K562 (cell line): Measurements from ENCODE around the gene TMEM143. TPM values are rescaled to one million over a fixed set of nuclear protein-coding genes. Genes with fewer than 3 reads are reported as not detected.

Experiments
- DPF2 ChIP-seq: fragments of 450-650 bp; IDR thresholded peaks from 2 replicates; pipeline ENCODE4 v1.6.1; 2016
- MBD2 ChIP-seq: sonication (generic); IDR thresholded peaks from 2 replicates; pipeline ENCODE4 v1.6.1; 2016; ENCODE audit warnings: low read depth, borderline replicate concordance
- MTA3 ChIP-seq: fragments of 450-650 bp; formaldehyde crosslinking; IDR thresholded peaks from 2 replicates; pipeline ENCODE4 v1.6.1; 2017; ENCODE audit warnings: mild to moderate bottlenecking, borderline replicate concordance
- OTX1 ChIP-seq: fragments of 450-650 bp; formaldehyde crosslinking; IDR thresholded peaks from 2 replicates; pipeline ENCODE4 v1.4.0; 2022; ENCODE audit warnings: mild to moderate bottlenecking
- PPARD ChIP-seq: fragments of 250-450 bp; sonication (Bioruptor Pico); IDR thresholded peaks from 2 replicates; pipeline ENCODE4 v1.8.0; 2022; ENCODE audit warnings: inconsistent platforms, mild to moderate bottlenecking, moderate library complexity
- SMAD4 ChIP-seq: fragments of 250-450 bp; sonication (Bioruptor Pico); conservative IDR thresholded peaks from 2 replicates; pipeline ENCODE4 v1.8.0; 2021; ENCODE audit warnings: inconsistent platforms, mild to moderate bottlenecking, moderate library complexity
- SMARCA4 ChIP-seq: fragments of 450-650 bp; IDR thresholded peaks from 2 replicates; pipeline ENCODE4 v1.6.1; 2016
- SMARCC2 ChIP-seq: fragments of 450-650 bp; IDR thresholded peaks from 2 replicates; pipeline ENCODE4 v1.6.1; 2017; ENCODE audit warnings: antibody characterized with exemption, moderate library complexity, mild to moderate bottlenecking, low read depth
- SUPT5H ChIP-seq: fragments of 450-650 bp; IDR thresholded peaks from 2 replicates; pipeline ENCODE4 v1.6.1; 2016
- TAF7 ChIP-seq: fragments of 450-650 bp; IDR thresholded peaks from 2 replicates; pipeline ENCODE4 v1.6.1; 2016; ENCODE audit warnings: missing genetic modification characterization, missing compliant biosample characterization
- ZBTB7A ChIP-seq: IDR thresholded peaks from 2 replicates; pipeline ENCODE4 v1.6.1; 2011; ENCODE audit warnings: low read depth, mild to moderate bottlenecking, low read length, moderate library complexity, borderline replicate concordance; ENCODE audit not compliant: control insufficient read depth
- polyA plus RNA-seq, 8 experiments: library from polyadenylated mRNA; depleted of rRNA in 4 of 8; stranded (reverse) in 5 of 8; unstranded in 3 of 8; fragments of >200 nt; fragmentation: Nextera tagmentation in 2 of 8; fragmentation: Illumina TruSeq in 1 of 8; extraction: Ambion mirVana in 2 of 8; extraction: Trizol in 1 of 8; gene quantifications; 2 replicates each; pipeline versions ENCODE4 v1.2.1 to v1.2.3, GENCODE V29; 2011 to 2014; ENCODE audit warnings: inconsistent platforms in 1 of 8, missing spikeins in 1 of 8
- total RNA-seq, 7 experiments: library from RNA; depleted of rRNA in 6 of 7; stranded (reverse); fragments of >200 nt in 6 of 7; fragmentation: Illumina TruSeq in 2 of 7; extraction: Trizol in 2 of 7; gene quantifications; 2 replicates each; pipeline versions ENCODE4 v1.2.1 to v1.2.3, GENCODE V29; 2011 to 2021; ENCODE audit warnings: low replicate concordance in 1 of 7
- TF ChIP-seq, protein P1 (sequence below): fragments of 450-650 bp; conservative IDR thresholded peaks from 2 replicates; pipeline ENCODE4 v1.6.1; 2016; ENCODE audit warnings: missing genetic modification characterization, low read depth, mild to moderate bottlenecking, missing compliant biosample characterization, moderate library complexity
- TF ChIP-seq, protein P2 (sequence below): IDR thresholded peaks from 2 replicates; pipeline ENCODE4 v1.6.1; 2011; ENCODE audit not compliant: insufficient read length; ENCODE audit errors: extremely low read depth
- TF ChIP-seq, protein P3 (sequence below): fragments of 250-450 bp; sonication (Bioruptor Pico); IDR thresholded peaks from 2 replicates; pipeline ENCODE4 v1.4.0; 2020; ENCODE audit warnings: mild to moderate bottlenecking, moderate library complexity, borderline replicate concordance
- TF ChIP-seq, protein P4 (sequence below), 2 experiments: fragments of 450-650 bp in 1 of 2; sonication (generic) in 1 of 2; formaldehyde crosslinking in 1 of 2; IDR thresholded peaks; 2 replicates each; pipeline versions ENCODE4 v1.7.1 to v1.9.0; 2016 to 2022; ENCODE audit warnings: inconsistent platforms in 1 of 2, mild to moderate bottlenecking in 1 of 2, missing genetic modification reagents in 1 of 2

The TMEM143 gene
- total and polyA plus RNA-seq, 9 of the 15 experiments (the other 6 are each of a cell fraction or from before 2014, with no cell fraction given) = 0.66 to 8.8 (median 4.3) TPM

DNA sequence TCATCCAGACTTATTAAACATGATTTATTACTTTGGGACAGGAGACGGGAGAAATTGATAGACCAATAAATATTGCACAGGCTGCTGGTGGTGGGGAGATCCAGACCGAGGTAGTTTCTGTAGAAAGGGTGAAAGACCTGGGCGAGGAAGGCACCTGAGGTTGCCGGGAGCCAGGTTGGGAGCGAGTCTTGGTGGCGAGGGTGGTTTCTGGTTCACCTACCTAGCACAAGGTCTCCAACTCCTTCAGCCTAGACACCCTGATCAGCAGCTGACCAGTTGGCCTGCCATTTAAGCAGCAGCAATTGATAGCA lies 31.4 kb downstream of the TMEM143 start (continued):
- TF ChIP-seq, protein P1, sequence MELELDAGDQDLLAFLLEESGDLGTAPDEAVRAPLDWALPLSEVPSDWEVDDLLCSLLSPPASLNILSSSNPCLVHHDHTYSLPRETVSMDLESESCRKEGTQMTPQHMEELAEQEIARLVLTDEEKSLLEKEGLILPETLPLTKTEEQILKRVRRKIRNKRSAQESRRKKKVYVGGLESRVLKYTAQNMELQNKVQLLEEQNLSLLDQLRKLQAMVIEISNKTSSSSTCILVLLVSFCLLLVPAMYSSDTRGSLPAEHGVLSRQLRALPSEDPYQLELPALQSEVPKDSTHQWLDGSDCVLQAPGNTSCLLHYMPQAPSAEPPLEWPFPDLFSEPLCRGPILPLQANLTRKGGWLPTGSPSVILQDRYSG (tag) = 0 out of 2 replicates have a peak, but pooled peaks have one; percentile 43
- TF ChIP-seq, protein P2, sequence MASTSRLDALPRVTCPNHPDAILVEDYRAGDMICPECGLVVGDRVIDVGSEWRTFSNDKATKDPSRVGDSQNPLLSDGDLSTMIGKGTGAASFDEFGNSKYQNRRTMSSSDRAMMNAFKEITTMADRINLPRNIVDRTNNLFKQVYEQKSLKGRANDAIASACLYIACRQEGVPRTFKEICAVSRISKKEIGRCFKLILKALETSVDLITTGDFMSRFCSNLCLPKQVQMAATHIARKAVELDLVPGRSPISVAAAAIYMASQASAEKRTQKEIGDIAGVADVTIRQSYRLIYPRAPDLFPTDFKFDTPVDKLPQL = no peak
- TF ChIP-seq SUPT5H = peak; percentile 8; the same call in 1 of the 2 replicates
- TF ChIP-seq TAF7 (tag) = no peak
- TF ChIP-seq SMARCC2 = no peak
- TF ChIP-seq SMAD4 (CRISPR knock-in tag) = peak; percentile 39
- 0 out of 2 replicates have a peak, but pooled peaks have one; percentile 25 for TF ChIP-seq MTA3
- TF ChIP-seq, protein P3, sequence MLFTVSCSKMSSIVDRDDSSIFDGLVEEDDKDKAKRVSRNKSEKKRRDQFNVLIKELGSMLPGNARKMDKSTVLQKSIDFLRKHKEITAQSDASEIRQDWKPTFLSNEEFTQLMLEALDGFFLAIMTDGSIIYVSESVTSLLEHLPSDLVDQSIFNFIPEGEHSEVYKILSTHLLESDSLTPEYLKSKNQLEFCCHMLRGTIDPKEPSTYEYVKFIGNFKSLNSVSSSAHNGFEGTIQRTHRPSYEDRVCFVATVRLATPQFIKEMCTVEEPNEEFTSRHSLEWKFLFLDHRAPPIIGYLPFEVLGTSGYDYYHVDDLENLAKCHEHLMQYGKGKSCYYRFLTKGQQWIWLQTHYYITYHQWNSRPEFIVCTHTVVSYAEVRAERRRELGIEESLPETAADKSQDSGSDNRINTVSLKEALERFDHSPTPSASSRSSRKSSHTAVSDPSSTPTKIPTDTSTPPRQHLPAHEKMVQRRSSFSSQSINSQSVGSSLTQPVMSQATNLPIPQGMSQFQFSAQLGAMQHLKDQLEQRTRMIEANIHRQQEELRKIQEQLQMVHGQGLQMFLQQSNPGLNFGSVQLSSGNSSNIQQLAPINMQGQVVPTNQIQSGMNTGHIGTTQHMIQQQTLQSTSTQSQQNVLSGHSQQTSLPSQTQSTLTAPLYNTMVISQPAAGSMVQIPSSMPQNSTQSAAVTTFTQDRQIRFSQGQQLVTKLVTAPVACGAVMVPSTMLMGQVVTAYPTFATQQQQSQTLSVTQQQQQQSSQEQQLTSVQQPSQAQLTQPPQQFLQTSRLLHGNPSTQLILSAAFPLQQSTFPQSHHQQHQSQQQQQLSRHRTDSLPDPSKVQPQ (CRISPR knock-in tag) = no peak
- peak; percentile 35; the same call in 1 of the 2 replicates for TF ChIP-seq SMARCA4
- no peak for TF ChIP-seq PPARD (CRISPR knock-in tag)
- TF ChIP-seq, protein P4, sequence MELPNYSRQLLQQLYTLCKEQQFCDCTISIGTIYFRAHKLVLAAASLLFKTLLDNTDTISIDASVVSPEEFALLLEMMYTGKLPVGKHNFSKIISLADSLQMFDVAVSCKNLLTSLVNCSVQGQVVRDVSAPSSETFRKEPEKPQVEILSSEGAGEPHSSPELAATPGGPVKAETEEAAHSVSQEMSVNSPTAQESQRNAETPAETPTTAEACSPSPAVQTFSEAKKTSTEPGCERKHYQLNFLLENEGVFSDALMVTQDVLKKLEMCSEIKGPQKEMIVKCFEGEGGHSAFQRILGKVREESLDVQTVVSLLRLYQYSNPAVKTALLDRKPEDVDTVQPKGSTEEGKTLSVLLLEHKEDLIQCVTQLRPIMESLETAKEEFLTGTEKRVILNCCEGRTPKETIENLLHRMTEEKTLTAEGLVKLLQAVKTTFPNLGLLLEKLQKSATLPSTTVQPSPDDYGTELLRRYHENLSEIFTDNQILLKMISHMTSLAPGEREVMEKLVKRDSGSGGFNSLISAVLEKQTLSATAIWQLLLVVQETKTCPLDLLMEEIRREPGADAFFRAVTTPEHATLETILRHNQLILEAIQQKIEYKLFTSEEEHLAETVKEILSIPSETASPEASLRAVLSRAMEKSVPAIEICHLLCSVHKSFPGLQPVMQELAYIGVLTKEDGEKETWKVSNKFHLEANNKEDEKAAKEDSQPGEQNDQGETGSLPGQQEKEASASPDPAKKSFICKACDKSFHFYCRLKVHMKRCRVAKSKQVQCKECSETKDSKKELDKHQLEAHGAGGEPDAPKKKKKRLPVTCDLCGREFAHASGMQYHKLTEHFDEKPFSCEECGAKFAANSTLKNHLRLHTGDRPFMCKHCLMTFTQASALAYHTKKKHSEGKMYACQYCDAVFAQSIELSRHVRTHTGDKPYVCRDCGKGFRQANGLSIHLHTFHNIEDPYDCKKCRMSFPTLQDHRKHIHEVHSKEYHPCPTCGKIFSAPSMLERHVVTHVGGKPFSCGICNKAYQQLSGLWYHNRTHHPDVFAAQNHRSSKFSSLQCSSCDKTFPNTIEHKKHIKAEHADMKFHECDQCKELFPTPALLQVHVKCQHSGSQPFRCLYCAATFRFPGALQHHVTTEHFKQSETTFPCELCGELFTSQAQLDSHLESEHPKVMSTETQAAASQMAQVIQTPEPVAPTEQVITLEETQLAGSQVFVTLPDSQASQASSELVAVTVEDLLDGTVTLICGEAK (IDR thresholded peaks at IDR 0.05) = no peak
- TF ChIP-seq, protein P4 (CRISPR knock-in tag; IDR thresholded peaks at IDR 0.05) = no peak
- no peak for TF ChIP-seq MBD2
- no peak for TF ChIP-seq ZBTB7A
- peak; percentile 25; the same call in 1 of the 2 replicates for TF ChIP-seq DPF2
- TF ChIP-seq OTX1 (CRISPR knock-in tag) = 0 out of 2 replicates have a peak, but pooled peaks have one; percentile 18
